HuH-7.5 (cell line): Measurements from ENCODE around the gene CLSTN2.

Source experiments
- DNase-seq: peaks from one replicate; pipeline ENCODE4 v3.0.0; 2011; ENCODE audit warnings: low spot score

Gene CLSTN2

DNA sequence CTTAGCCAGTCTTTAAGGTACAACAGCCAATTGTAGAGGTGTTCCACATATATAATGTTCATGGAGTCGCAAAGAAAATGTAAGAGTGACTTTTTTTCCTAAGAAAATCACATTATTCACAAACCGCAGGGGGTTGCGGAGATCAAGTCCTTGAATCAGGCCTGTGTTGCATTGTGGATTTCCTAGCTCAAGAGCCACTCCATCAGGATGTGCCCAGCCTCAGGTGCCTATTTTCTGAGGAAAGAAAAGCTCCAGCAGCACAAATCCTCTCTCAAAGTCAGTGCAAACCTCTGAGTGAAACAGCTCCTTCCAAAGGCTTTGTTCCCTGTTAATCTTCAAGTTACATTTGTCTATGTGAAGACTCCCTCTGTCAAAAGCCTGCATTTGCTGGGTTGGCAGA, 349.4 kb downstream of the CLSTN2 start:
- DNase-seq: no peak

DNA sequence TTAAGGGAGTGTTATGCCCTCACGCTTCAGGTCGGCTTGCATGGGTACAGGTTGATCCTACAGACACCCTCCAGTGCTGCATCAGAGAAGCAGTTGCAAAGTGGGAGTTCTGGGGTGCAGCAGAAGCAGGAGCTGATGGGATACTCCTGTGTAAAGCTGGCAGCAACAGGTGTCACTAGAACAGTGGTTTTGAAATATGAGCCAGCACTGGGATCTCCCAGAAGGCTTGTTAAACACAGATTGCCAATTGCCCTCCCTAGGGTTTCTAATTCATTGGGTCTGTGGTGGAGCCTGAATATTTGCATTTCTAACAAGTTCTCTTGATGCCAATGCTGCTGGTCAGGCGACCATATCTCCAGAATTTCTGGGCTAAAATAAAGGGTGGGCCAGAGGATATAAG, 350.4 kb downstream of the CLSTN2 start:
- DNase-seq: no peak

DNA sequence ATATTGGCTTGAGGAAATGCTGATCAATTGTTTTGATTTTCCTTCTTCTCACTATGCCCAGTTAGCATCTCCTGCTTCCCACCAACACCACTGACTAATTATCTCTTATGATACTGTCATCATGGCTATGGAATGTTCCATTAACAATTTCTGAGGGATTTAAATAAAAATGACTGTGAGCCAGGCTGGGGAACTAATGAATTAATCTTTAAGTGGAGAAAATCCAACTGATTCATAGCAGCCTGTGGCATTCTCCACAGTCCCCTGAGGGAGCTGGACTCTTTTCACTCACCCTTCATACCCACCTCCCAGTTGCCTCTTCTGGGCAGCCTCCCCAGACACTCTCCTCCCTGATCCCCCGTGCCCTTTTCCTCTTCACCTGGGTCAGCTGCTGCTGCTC, 353.6 kb downstream of the CLSTN2 start:
- DNase-seq: no peak

DNA sequence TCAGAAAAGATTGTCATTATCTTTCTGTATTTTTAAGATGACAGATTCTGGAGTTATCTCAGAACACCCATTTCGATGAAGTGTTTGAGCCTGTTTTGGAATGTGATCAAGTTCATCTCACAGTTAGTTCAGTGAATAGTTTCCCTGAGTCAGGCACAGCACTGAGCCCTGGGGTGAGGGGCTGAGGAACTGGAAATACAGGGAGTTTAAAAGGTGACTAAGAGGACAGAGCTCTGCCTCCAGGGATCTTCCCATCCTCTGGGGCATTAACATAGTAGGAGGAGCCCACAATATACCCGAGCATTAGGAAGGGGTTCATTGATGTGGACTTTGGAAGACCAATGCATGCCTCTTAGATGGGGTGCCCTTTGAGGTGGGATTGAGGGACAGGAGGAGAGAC, 355.1 kb downstream of the CLSTN2 start:
- DNase-seq: no peak

DNA sequence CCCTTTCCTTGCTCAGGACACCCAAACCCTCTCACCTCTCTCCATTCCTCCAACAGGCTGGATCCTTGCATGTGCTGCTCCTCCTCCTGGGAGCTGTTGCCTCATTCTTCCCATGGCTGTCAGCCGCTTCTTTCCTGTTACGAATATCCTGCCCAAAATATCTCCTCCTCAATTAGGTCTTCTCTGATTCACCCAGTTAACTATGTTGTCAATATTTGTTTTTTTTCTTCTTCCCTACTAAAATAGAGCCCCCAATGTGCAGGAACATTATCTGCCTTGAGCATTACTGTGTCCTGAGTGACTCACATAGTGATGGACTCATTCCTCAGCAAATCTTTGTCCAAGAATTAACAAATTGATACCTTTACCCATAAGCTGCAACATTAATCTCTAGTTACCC, 357.2 kb downstream of the CLSTN2 start:
- DNase-seq: no peak

DNA sequence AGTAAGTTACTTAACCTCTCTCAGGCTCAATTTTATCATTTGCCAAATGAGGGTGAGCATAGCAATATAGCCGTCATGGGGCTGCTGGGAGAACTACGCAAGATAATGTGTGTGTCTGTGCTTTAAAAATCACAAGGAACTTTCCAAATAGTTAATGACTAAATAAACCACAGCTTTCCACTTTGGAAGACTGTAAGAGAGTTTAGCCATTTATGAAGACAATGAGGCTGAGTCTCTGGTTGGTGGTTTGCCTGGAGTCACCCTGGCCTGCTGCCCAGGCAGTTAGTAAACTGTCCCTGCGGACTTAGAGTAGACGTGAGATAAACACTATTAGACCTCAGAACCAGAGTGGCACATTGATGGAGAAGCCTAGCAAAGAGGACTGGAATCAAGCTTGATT, 357.7 kb downstream of the CLSTN2 start:
- no peak for DNase-seq

DNA sequence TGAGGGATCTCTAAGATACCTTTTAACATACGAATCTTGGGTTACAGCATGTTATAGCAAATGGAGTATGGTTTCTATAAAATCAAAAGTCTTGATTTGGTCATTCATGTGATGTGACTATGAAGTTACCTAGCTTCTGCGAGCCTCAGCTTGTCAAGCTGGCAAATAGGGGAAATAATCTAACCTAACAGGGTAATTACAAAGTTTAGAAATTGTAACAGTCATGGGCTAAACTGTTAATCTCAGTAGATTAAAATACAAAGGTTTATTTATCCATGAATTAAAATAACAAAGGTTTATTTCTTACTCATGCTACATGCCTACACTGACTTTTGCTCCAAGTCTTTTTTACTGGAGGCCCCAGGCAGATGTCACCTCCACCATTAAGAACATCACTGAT, 359.1 kb downstream of the CLSTN2 start:
- DNase-seq: no peak

DNA sequence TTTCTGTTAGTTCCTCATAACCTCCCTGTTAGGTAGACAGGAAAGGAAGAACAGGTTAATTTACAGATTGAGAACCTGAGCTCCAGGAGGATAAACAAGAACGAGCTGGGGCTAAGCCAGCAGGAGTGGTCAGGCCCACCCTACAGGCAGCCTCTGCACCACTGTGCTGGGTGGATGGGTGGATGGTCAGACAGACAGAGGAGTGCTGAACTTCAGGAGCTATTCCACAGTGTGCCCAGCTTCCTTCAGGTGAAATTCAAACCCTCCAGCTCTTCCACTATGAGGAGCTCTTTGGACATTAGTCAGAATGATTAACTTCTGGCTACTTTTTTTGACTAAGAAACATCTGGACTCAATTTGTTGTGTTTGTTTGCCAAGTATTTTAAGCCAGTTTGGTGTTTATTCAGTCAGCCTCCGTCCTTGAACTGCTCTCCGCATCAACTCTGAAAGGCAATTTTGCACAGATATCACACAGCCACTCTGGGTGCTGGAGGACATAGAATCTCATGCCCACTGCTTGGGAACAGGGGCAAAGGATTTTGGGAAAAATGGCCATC, 361.9 kb downstream of the CLSTN2 start:
- DNase-seq: no peak

DNA sequence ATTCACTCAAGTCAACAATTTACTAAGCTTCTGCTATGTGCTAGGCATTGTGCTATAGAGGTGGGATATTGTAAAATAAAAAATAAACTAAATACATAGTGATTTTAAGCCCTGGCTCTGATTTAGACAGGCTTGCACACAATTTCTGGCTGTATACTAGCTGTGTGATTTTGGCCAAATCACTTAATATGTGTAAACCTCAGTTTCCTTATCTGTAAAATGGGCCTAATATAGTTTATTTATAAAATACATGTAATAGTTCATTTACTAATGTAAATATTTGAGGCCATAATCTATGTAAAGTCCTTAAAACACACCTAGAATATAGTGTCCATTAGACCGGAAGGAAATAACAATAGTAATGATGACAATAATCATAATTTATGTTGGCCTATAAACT, 363.1 kb downstream of the CLSTN2 start:
- no peak for DNase-seq

DNA sequence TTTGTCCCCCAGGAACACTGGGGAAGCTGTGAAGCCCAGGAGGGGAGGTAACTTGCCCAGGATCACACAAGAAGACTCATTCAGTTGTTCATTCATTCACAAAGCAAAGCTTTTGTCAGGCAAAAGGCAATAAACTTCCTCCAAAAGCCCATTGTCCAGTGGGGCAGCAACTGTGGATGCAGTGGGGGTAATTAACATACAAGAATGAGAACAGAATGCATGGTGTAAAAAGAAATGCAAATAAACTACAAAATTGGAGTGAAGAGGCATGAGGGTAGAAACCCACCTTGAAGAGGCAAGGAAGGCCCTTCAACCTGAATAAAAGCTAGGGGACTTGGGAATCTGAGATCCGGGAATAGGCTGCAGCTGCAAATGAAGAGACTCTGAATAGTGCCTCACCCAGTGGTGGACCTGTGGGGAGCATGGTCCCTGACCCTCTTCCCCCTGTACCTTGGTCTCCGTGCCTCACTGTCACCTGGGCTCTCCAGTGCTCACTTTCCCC, 363.6 kb downstream of the CLSTN2 start:
- DNase-seq: no peak

DNA sequence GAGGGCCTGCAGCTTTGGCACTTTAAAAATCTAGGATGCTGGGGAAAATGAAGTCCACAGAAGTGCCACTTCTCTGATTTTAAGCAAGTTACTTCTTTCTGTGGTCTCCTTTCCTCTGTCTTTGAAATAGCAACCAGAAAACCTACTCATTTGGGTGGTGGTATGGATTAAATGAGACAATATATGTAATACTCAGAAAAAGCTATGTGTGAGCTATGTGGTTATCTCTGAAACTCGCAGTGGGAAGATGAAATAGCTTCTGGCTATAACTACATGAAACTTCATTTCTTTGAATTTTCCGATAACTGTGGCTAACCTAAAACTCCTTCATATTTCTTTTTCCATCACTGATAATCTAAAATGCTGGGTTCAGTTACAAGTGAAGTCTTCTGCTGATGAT, 368.9 kb downstream of the CLSTN2 start:
- DNase-seq: no peak

DNA sequence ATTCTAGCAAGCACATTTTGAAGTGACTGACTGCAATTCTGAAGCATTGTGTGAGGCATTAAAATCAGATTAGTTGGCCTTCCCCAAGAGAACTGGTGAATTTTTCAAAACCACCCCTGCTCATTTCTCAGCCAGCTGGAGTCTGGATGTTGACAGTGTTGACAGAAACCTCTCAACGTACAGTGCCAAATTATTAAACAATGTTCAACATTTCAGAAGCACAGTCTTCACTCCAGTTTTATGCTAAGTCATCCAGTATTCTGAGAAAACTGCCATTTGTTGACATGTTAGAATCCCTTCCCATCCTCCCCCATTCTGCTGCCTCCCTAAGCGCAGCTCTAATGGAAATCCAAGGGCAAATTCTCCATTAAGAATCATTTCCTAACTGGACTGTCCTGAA, 373.6 kb downstream of the CLSTN2 start:
- DNase-seq: no peak

DNA sequence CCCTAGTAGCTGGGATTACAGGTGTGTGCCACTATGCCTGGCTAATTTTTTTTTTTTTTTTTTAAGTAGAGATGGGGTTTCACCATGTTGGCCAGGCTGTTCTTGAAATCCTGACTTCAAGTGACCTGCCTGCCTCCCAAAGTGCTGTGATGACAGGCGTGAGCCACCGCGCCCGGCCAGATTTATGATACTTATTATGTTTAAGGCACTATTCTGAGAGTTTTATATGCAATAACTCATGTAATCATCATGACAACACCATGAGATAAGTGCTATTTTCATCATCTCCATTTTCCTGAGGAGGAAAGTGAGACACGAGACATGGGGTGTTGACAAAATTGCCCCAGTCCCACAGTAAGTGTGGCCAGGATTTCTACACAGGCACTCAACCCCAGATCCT, 376.4 kb downstream of the CLSTN2 start:
- DNase-seq: no peak

DNA sequence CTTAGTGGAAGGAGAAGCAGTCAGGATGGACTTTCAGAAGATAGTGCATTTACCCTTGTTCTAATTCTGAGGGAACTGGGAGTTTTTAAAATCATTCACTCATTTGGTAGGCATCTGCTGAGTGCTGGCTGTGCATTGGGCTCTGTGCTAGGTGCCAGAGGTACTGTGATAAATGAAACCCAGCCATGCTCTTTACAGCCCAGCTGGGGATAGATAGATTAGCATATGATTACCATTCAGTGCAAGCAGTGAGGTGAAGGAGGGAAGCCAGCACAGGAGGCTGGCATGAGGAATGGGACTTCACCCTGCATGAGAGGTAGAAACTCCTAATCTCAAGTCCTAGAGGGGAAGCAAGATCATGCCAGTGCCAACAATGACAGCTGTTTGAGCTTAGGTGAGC, 381.0 kb downstream of the CLSTN2 start:
- no peak for DNase-seq

DNA sequence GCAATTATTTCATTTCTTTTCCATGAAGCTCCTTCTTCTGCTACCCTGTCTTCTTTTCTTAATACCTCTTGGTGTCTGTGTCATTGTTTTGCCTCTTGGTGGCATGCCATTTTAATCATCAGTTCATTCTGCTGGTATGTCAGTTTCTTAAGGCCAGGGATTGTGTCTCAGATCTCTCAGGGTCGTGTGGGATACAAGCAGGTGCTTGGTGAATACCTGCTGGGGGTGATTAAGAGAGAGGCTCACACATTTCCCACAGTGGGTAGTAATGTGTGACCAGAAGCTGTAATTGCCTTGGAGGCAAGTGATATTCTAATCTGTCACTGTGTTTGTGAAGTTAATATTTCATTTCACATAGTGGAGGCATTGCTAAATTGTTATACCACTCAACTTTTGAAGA, 381.5 kb downstream of the CLSTN2 start:
- DNase-seq: no peak

DNA sequence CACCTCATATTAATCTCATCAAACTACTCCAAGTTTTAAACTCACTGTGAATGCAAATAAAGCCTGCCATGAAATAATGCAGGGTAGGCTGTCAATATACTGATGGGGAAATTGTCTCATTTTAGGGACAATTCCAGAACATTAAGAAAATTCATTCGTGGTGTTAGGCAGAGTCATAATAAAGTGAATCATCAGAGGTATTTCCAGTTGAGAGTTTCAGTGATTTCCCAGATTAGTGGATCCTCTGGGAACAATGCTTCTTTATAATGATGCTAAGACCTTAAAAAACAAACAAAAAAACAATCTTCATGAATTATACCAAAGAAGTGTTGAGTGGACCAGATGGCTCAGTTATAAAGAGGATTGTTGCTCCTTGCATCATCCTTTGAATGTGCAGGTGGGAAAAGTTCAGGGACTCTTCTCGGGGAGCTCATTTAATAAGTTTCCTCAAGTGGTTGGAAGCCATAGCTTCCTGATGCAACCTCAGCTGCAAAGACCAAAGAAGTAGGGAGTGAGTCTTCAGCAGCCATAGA, 381.9 kb downstream of the CLSTN2 start:
- DNase-seq: no peak

DNA sequence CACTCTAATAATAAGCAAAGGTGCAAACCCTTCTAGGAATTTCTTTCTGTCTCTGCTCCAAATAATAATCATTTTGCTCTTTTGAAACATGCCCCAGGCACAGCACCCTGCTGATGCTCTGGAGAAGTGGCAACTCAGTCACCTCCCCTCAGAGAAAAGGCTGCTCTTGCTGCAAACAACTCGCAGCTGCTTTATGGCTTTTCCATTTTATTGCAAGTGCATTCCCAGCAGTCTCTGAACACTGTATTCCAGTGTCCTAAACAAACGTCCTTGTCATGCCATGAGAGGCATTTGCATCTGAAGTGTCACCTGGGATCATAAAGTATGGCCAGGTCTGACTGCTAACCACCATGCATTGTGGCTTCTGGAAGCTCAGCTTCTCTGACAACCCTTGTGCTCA, 384.8 kb downstream of the CLSTN2 start:
- DNase-seq: no peak

DNA sequence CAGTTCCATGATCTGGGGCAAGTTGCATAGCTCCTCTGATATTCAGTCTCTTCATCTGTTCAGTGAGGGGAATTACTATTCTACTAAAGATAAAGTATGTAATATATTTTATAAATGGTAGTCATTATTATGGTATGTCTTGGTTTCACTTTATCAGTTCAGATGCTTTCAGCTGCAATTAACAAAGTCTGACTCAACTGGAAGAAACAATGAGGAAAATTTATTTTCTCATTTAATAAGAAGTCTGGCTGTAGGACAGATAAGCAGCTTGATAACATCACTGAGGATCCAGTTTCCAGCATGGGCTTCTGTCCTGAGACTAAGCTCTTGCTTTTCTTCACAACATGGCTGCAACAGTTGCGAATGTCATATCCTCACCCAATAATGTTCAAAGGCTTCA, 388.6 kb downstream of the CLSTN2 start:
- DNase-seq: no peak

DNA sequence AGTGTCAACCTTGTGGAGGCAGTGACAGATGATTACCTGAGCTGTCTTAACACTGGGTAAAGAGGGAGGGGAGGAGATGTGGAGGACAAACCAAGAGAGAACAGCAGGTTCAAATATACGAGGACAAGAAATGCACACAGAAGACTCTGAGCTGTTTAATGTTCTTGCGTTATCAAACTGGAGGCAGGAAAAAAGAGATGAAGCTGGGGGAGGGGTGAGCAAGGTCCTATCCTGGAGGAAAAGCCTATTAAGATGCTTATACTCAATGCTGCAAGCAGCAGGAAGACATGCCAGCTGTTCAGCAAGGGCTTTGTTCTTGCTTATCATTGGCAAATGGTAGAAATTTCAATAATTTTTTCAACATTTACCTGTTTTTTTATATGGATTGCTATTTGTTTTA, 397.1 kb downstream of the CLSTN2 start:
- no peak for DNase-seq

DNA sequence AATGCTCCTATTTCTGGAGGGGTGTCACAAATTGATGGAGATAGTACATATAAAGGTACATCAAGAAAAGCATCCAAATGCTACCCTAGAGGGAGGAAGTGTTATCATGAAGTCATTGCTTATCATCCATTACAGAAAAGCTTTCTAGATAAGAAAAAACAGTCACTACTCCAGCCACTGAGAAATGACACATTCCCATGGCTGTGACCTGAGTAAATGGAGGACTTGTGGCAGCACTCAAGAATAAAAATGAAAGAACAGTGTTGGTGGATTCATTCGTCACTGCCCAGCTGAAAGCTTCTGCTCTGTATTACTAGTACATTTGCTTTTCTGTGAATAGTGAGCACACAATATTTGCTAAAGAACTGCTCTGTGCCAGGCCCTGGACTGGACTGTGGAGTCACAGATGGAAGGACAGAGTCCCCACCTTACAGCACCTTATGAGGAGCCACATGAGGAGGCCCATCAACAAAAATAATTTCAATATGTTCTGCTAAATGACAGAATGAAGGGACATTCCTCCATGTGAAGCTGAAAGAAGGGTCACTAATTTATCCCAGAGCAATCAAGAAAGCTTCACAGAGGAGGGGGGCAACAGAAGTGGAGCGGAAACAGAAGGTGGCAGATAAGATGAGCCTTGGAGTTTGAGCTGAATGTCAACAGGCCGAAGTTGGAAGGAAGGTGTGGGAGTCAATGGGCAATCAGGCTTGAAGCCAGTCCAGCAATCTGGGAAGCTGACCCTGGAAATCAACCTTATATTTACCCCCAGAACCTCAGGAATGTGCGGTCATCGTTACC, 399.3 kb downstream of the CLSTN2 start:
- no peak for DNase-seq

DNA sequence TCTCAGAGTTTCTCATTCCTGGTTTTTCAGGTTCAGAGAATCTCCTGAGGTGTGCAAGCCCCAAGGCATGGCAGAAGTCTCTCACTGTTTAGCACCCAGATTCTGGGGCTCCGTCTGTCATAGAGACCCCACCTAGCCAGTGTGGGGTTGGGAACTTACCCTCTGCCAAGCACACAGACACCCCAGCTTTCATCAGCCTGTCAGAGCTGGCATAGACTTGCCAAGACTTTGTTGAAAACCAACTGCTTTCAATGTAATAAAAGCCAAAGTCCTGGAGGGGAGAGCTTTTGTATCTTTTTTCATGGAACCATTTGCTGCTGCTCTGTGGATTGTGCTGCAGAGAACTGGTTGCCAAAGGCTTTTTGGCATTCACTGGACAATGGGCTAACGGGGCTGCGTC, 401.5 kb downstream of the CLSTN2 start:
- no peak for DNase-seq

DNA sequence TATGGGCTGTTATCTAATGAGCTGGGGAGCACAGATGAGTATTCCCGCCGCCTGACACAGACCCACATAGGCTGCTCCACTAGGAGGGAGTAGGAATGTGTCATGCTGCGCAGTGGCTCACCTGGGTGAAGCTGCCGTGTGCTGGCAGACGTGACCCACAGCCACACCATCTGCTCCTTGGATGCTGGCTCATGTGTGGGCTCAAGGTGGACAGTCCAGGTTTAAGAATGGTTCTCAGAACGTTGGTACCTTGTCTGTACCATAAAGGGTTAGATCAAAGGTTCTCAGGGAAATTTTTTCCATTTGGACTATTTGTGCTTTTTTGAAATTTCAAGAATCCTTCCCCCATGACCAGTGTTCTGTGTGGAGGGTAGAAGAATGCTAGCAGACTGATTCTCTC, 403.9 kb downstream of the CLSTN2 start:
- DNase-seq: no peak

DNA sequence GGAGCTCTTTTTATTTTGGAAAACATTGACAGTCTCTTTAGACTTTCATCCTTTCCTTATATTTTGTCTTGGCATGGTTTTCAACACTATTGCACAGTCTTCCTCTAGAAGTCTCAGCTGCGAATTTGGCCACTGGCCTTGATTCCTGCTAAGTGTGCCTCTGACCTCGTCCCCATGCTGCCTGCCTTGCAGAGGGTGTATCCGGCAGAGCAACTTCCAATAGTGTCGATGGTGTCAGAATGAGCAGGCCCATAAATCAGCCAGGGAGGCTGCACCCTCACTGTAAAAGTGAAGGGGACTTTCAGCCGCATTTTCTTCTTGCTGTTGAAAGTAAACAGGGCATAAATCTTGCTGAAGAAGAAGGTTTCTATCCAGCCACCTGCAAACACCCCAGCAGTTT, 406.2 kb downstream of the CLSTN2 start:
- no peak for DNase-seq
